Panc1 (cell line): ENCODE data around the gene OPHN1. TPM values are rescaled to one million over a fixed set of nuclear protein-coding genes. Genes with fewer than 3 reads are reported as not detected.
A peak's percentile ranks its signal among the peaks of the same experiment; 100 is the strongest.

ENCODE experiments used
- ATAC-seq: fragments of 200-7000 bp; cut with Tn5 transposase; 2 replicates; pipeline ENCODE4 v1.9.1; 2020; ENCODE audit warnings: mild to moderate bottlenecking, moderate library complexity
- BruUV-seq: library from RNA; stranded (reverse); fragments of 400-500 nt; replicated peaks from 2 replicates; lab custom pipeline; 2021; lab: Mats Ljungman, UMichigan
- CTCF ChIA-PET: fragments of 300-600 bp; sonication (Branson Sonifier 250); formaldehyde crosslinking; loops from one replicate; lab custom pipeline; 2022; ENCODE audit warnings: antibody characterized with exemption; lab: Charles Lee
- POLR2A ChIA-PET: fragments of 300-600 bp; sonication (Branson Sonifier 250); formaldehyde crosslinking; loops from one replicate; lab custom pipeline; 2022; ENCODE audit warnings: antibody characterized with exemption; lab: Charles Lee
- DNase-seq: peaks from one replicate; pipeline ENCODE4 v3.0.0-alpha.2; 2010; ENCODE audit warnings: low read depth, low spot score
- H3K27ac ChIP-seq: 2 replicates; pipeline ENCODE4 v1.5.1; 2011; ENCODE audit warnings: mild to moderate bottlenecking, low read length, inconsistent platforms
- H3K27me3 ChIP-seq: fragments of 200-500 bp; sonication (Bioruptor generic); 2 replicates; pipeline ENCODE4 v1.6.0; 2014; ENCODE audit warnings: low read length, inconsistent platforms; ENCODE audit not compliant: control insufficient read depth, insufficient read depth
- H3K36me3 ChIP-seq: fragments of 200-500 bp; sonication (Bioruptor generic); 2 replicates; pipeline ENCODE4 v1.5.1; 2014; ENCODE audit warnings: inconsistent platforms, mild to moderate bottlenecking, low read length, moderate library complexity; ENCODE audit not compliant: control insufficient read depth, insufficient read depth
- H3K4me1 ChIP-seq: 2 replicates; pipeline ENCODE4 v1.5.1; 2011; ENCODE audit warnings: inconsistent platforms, mild to moderate bottlenecking, low read length, moderate library complexity; ENCODE audit not compliant: control insufficient read depth, insufficient read depth
- H3K4me3 ChIP-seq, 2 experiments: 2 replicates each; pipeline ENCODE4 v1.5.1; 2011 to 2012; ENCODE audit warnings: low read depth in 2 of 2, low read length in 2 of 2, mild to moderate bottlenecking in 2 of 2, inconsistent platforms in 1 of 2, moderate library complexity in 1 of 2
- H3K9me3 ChIP-seq: fragments of 200-500 bp; sonication (Bioruptor generic); 2 replicates; pipeline ENCODE4 v1.5.1; 2014; ENCODE audit warnings: low read depth, mild to moderate bottlenecking, inconsistent platforms, low read length, moderate library complexity; ENCODE audit not compliant: control insufficient read depth, insufficient read depth
- POLR2AphosphoS5 ChIP-seq: IDR thresholded peaks from 2 replicates; pipeline ENCODE4 v1.6.1; 2012; ENCODE audit warnings: mild to moderate bottlenecking, low read depth, low read length, moderate library complexity
- SIN3A ChIP-seq: IDR thresholded peaks from 2 replicates; pipeline ENCODE4 v1.6.1; 2012; ENCODE audit warnings: low read depth, mild to moderate bottlenecking, low read length, moderate library complexity, borderline replicate concordance; ENCODE audit not compliant: insufficient read depth
- TCF7L2 ChIP-seq: IDR thresholded peaks from 2 replicates; pipeline ENCODE4 v1.6.1; 2011; ENCODE audit warnings: mild to moderate bottlenecking, low read depth, low read length, inconsistent platforms
- in situ Hi-C: cut with HindIII; loops from 2 replicates; pipeline ENCODE4 v1.10.0; 2016; ENCODE audit warnings: low sequenced_read_pairs, low pct_unique_long_range_greater_than_20kb
- intact Hi-C: fragments of 100-400 bp; cut with micrococcal nuclease; formaldehyde crosslinking; loops from one replicate; pipeline ENCODE4 v1.10.0; 2022; ENCODE audit not compliant: unreplicated experiment
- total RNA-seq: library from RNA; stranded (reverse); gene quantifications from one replicate; pipeline ENCODE4 v1.2.1, GENCODE V29; 2021; ENCODE audit not compliant: unreplicated experiment
- TF ChIP-seq, protein P1 (sequence below), 2 experiments: IDR thresholded peaks; 2 replicates each; pipeline ENCODE4 v1.6.1; 2011 to 2012; ENCODE audit warnings: low read depth in 2 of 2, control low read depth in 1 of 2, low read length in 1 of 2, mild to moderate bottlenecking in 1 of 2, moderate library complexity in 1 of 2; ENCODE audit not compliant: insufficient read depth in 1 of 2
- TF ChIP-seq, protein P2 (sequence below): fragments of 450-650 bp; IDR thresholded peaks from 2 replicates; pipeline ENCODE4 v1.5.1; 2017; ENCODE audit warnings: mild to moderate bottlenecking

Gene OPHN1
- total RNA-seq, 1 experiment from 2014 or later = 8.8 TPM

DNA sequence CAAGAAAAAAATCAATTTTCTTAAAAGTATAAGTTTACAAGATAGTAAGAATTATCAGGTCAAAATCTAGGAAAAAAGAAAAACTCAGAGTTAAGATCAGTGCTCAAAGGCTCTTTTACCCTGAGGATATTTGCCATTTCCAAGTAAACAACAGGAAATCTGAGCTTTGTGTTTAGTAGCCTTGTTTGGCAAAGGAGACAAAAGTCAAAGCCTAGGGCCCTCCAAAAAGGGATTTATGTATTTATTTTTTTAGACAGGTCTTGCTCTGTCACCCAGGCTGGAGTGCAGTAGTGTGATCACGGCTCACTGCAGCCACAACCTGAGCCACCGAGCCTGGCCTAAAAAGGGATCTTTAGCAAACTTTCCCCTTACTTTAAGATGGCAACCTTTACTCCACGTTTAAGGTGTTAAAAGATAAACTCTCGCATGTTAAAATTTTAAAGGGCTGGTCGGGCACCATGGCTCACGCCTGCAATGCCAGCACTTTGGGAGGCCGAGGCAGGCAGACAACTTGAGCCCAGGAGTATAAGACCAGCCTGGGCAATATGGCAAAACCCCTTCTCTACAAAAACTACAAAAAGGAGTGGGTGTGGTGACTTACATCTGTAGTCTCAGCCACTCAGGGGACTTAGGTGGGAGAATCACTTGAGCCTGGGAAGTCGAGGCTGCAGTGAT, 21.3 kb upstream of the OPHN1 start:
- intact Hi-C loops = no loop called here
- Histone ChIP-seq H3K9me3 (no peaks in the 10 kb centered on the region), H3K4me3 (no peak overlapping the region; a peak in 1 of 4 replicates), H3K36me3 (no peaks in the 10 kb centered on the region), H3K27ac (no peak overlapping the region), H3K4me1 (peaks cover 8% of the 10 kb centered on the region), H3K27me3 (no peaks in the 10 kb centered on the region)
- POLR2A ChIA-PET = no interaction called here
- ATAC-seq = peak; percentile 80
- DNase-seq = no peak
- in situ Hi-C loops = no loop called here
- no TSS peak for BruUV-seq
- TF ChIP-seq TCF7L2 (peak; percentile 56; the same call in 1 of the 2 replicates), SIN3A (no peak)
- CTCF ChIA-PET = no interaction called here

DNA sequence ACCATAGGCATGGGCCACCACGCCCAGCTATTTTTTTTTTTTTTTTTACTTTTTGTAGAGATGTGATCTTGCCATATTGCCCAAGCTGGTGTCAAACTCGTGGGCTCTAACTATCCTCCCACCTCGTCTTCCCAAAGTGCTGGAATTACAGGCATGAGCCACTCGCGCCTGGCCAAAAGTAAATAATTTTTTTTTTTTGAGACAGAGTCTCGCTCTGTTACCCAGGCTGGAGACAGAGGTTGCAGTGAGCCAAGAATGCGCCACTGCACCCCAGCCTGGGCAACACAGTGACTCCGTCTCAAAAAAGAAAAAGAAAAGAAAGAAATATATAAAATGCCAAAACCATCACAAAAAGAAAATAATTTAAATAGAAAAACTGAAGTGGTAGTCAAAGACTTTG, 18.4 kb upstream of the OPHN1 start:
- no peak overlapping the region for H3K4me3 ChIP-seq
- CTCF ChIA-PET = no interaction called here
- BruUV-seq = no TSS peak
- TF ChIP-seq SIN3A = no peak
- no peak for TF ChIP-seq TCF7L2
- TF ChIP-seq, protein P1, sequence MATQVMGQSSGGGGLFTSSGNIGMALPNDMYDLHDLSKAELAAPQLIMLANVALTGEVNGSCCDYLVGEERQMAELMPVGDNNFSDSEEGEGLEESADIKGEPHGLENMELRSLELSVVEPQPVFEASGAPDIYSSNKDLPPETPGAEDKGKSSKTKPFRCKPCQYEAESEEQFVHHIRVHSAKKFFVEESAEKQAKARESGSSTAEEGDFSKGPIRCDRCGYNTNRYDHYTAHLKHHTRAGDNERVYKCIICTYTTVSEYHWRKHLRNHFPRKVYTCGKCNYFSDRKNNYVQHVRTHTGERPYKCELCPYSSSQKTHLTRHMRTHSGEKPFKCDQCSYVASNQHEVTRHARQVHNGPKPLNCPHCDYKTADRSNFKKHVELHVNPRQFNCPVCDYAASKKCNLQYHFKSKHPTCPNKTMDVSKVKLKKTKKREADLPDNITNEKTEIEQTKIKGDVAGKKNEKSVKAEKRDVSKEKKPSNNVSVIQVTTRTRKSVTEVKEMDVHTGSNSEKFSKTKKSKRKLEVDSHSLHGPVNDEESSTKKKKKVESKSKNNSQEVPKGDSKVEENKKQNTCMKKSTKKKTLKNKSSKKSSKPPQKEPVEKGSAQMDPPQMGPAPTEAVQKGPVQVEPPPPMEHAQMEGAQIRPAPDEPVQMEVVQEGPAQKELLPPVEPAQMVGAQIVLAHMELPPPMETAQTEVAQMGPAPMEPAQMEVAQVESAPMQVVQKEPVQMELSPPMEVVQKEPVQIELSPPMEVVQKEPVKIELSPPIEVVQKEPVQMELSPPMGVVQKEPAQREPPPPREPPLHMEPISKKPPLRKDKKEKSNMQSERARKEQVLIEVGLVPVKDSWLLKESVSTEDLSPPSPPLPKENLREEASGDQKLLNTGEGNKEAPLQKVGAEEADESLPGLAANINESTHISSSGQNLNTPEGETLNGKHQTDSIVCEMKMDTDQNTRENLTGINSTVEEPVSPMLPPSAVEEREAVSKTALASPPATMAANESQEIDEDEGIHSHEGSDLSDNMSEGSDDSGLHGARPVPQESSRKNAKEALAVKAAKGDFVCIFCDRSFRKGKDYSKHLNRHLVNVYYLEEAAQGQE (IDR thresholded peaks at IDR 0.05; ENCODE audit: insufficient read depth in 1 of 2, low read depth in 2 of 2, low read length in 1 of 2) = no peak
- TF ChIP-seq POLR2AphosphoS5 = no peak
- TF ChIP-seq, protein P2, sequence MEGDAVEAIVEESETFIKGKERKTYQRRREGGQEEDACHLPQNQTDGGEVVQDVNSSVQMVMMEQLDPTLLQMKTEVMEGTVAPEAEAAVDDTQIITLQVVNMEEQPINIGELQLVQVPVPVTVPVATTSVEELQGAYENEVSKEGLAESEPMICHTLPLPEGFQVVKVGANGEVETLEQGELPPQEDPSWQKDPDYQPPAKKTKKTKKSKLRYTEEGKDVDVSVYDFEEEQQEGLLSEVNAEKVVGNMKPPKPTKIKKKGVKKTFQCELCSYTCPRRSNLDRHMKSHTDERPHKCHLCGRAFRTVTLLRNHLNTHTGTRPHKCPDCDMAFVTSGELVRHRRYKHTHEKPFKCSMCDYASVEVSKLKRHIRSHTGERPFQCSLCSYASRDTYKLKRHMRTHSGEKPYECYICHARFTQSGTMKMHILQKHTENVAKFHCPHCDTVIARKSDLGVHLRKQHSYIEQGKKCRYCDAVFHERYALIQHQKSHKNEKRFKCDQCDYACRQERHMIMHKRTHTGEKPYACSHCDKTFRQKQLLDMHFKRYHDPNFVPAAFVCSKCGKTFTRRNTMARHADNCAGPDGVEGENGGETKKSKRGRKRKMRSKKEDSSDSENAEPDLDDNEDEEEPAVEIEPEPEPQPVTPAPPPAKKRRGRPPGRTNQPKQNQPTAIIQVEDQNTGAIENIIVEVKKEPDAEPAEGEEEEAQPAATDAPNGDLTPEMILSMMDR = no peak
- no peaks in the 10 kb centered on the region for H3K9me3 ChIP-seq
- DNase-seq (no peak), ATAC-seq (no peak)
- POLR2A ChIA-PET = no interaction called here
- in situ Hi-C loops = no loop called here
- H3K4me1 ChIP-seq = peaks cover 8% of the 10 kb centered on the region
- no peaks in the 10 kb centered on the region for H3K27me3 ChIP-seq
- H3K27ac ChIP-seq = no peak overlapping the region
- H3K36me3 ChIP-seq = no peaks in the 10 kb centered on the region
- intact Hi-C loops = no loop called here
